Smooth muscle cell of the brain vasculature (primary cell): ENCODE measurements around the gene FAM81A.
"Not testable (repeated sequence)": the region's sequence is repeated elsewhere in the genome, so short reads cannot be mapped to it uniquely, and the experiment has no call there.

Experiments used
- DNase-seq: peaks from one replicate; pipeline ENCODE4 v3.0.0-alpha.2; 2012; ENCODE audit warnings: low read depth, low spot score

The FAM81A gene

GRCh38 chr15:59424616-59425015, 13.4 kb upstream of the FAM81A start:
- DNase-seq = no peak

GRCh38 chr15:59428898-59429297, 9.1 kb upstream of the FAM81A start:
- DNase-seq = not testable (repeated sequence)

- DNase-seq = no peak
These were observed 5.6 kb upstream of the FAM81A start for GRCh38 chr15:59432389-59432788.

DNA sequence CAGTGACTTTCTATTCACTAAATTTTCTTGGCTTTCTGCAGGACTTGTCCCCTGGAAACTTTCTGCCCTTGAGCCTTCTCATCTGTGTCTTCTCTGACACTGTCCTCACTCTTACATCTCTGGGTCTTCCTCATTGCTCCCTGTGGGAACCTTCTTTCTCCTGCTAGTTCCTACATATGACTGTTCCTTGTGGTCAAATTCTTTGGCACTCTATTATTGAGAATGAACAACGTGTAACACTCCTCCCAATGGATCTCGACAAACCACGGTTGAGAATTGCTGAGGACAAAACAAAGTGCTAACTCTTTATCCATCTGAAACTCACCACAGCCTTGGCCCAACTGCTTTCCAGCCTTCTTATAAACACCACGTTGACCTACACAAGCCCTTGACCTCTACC, 3.5 kb upstream of the FAM81A start:
- no peak for DNase-seq

GRCh38 chr15:59436774-59437141, 1.2 kb upstream of the FAM81A start:
- DNase-seq = no peak

- DNase-seq = no peak
These were observed 707 bp upstream of the FAM81A start for GRCh38 chr15:59437142-59437816.

DNA sequence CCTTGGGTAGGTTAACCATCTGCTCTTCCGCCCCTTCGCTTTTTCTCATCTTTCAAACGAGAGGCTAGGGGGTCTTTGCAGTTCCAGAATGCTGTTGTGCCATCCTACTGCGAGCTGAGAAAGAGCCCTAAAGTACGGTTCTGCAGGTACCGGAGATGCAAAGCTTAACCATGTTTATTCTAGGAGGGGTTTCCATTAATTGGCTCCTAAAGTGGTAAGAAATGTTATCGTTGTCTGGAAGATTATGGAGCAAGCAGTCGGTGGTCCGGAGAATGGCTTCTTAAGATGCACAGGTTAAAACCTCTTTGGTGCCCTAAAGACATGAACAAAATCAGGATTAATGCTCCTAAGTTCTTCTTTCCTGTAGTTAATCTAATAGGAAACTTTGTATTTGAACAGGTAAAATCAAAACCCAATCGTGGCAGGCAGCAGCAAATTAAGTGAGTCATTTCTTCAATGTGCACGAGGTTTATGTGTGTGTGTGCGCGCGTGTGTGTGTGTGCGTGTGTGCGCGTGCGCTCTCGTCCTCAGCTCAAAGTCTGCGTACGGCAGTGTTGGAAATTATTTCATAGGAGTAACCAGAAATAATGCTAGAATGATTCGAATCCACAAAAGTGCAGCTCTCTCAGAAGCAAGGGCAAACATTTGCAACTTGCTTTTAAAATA, 772 bp downstream of the FAM81A start:
- DNase-seq = no peak

- DNase-seq = no peak
These were observed 1.6 kb downstream of the FAM81A start for GRCh38 chr15:59439576-59439975.

GRCh38 chr15:59443341-59444072, 5.5 kb downstream of the FAM81A start:
- DNase-seq = no peak

GRCh38 chr15:59444081-59444835, 6.3 kb downstream of the FAM81A start:
- no peak for DNase-seq

- no peak for DNase-seq
These were observed 7.1 kb downstream of the FAM81A start for GRCh38 chr15:59444980-59445545.

DNA sequence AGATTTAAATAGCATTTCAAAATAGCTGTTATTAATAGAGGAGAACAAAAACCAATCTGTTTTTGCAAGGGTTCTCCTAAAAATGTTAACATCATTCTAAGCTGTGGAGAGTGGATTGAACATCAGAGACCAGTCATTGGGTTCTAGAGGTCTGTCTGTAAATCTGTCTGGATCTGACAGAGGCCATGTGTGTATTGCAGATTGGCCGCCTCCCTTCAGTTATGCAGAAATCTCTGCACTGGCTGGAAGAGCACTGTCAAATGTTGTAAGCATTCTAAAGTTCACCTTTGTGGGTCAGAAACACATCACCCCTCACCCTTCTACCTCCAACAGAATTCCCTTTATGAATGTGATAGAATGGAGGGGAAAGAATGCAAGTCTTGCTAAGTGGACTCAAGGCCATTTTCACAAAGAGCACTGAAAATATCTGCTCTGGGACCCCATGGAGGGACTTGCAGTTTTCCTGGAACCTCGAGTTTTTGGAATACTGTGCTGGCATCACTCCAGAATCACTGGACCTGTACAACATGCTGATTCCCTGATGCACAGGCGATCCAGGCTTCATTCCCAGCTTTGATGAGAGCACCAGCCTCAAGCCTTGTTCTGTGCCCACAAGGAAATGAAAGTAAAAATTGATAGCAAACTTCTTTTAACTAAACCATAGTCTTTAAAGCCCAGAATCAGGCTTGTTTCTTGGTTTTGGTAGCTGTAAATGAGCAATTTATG, 8.4 kb downstream of the FAM81A start:
- no peak for DNase-seq

GRCh38 chr15:59447367-59447766, 9.4 kb downstream of the FAM81A start:
- no peak for DNase-seq

DNA sequence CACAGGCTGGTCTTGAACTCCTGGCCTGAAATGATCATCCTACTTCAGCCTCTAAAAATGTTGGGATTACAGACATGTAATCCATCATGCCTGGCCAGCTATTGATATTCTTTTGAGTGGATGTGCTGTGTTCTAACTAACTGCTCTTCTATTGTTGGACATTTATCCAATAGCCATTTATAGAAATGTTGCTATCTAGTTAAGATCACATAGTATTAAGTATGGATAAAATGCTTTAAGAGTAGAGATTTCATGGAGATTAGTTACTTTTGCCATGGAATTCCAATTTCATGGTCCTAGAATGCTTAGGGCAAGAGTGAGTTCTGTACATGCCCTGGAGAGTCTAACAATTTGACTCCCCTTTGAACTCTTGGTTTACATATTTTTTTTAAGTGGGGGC, 10.9 kb downstream of the FAM81A start:
- no peak for DNase-seq

DNA sequence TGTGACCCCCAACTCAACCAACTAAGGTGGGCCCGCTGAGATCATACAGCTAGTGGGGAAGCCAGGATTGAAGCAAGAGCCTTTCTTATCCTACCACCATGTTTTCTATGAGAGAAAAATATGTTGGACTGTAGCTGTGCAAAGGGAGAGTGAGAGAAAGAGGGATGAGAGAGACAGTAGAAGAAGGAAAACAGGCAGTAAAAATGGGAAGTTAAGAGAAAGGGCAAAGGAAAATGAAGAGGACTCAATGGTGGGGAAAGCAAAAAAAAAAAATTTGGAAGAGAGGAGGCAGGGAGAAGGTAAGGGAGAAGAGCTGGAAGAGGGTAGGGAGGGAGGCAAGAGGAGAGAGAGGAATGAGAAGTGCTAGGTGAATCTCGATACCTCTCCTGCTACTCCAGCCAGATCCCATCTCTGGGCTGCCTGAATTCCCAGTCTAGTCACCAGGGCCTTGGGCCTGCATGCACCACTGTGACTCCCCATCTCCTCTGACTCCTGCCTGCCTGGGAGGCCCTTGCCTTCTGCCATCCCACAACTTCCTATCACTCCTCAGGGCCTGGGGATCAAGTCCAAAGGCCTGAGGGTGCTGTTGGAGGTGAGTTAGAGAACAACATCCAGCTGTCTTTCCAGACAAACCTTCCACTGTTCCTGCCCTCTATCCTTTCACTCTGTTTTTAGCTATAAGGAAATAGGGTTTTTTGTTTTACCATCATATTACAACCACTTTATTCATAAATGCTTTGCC, 15.7 kb downstream of the FAM81A start:
- no peak for DNase-seq

DNA sequence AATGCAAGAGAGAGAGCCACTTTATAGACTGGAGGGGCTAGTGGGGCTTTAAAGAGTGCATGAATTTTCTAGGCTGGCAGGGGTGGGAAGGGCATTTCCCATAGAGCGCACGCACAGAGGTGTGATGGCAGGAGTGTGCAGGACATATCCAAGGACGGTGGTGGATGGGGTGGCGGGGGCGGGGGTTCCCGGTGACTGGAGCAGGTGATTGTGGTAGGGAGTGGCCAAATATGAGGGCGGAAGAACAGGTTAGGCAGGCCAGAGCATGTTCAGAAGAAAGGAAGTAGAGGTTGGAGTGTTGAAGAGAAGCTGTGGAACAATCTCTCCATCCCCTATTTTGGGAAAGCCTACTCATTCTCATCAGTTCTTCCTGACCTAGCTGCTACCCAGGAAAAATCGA, 18.1 kb downstream of the FAM81A start:
- no peak for DNase-seq

DNA sequence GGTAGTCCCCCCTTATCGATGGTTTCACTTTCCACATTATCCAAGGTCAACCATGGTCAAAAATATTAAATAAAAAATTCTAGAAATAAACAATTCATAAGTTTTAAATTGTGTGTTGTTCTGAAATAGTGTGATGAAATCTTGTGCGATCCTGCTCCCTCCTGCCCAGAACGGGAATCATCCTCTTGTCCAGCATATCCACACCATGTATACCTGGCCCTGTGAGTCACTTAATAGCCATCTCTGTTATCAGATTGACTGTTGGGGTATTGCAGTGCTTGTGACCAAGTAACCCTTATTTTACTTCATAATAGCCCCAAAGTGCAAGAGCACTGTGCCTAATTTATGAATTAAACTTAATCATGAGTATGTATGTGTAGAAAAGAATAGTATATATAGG, 19.1 kb downstream of the FAM81A start:
- DNase-seq = no peak

GRCh38 chr15:59461521-59461920, 23.5 kb downstream of the FAM81A start:
- DNase-seq = no peak

DNA sequence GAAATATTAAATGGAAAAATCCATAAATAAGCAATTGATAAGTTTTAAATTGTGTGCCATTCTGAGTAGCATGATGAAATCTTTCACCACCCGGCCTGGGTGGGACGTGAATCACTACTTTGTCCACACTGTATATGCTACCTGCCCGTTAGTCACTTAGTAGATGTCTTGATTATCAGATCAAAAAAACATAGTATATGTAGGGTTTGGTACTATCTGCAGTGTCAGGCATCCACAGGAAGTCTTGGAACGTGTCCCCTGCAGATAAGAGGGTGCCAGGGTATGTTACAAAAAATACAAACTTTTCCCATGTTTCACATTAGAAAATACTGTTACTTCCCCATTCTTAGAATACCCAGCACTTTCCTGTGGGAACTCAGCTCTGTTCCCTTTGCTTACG, 35.2 kb downstream of the FAM81A start:
- no peak for DNase-seq

GRCh38 chr15:59475161-59475560, 37.2 kb downstream of the FAM81A start:
- DNase-seq = not testable (repeated sequence)
